GM23338 (cell line): ENCODE results near the gene CSTB.

Source experiments
- CTCF ChIP-seq, 2 experiments: fragments of 200-600 bp in 1 of 2; sonication (generic) in 1 of 2; conservative IDR thresholded peaks; 2 replicates each; pipeline versions ENCODE4 v1.5.1 to v1.6.1; 2016 to 2017; ENCODE audit warnings: antibody characterized with exemption in 2 of 2, low read depth in 2 of 2, mild to moderate bottlenecking in 2 of 2, moderate library complexity in 1 of 2
- ETS1 ChIP-seq: IDR thresholded peaks from 2 replicates; pipeline ENCODE4 v1.6.1; 2016; ENCODE audit warnings: antibody characterized with exemption
- EZH2 ChIP-seq: fragments of 200-600 bp; sonication (generic); IDR thresholded peaks from one replicate; pipeline ENCODE4 v1.8.0; 2017; ENCODE audit warnings: antibody characterized with exemption, mild to moderate bottlenecking, low read depth; ENCODE audit not compliant: unreplicated experiment
- EZH2phosphoT487 ChIP-seq: fragments of 200-600 bp; sonication (generic); IDR thresholded peaks from one replicate; pipeline ENCODE4 v1.8.1; 2018; ENCODE audit warnings: antibody characterized with exemption; ENCODE audit not compliant: unreplicated experiment
- POLR2AphosphoS5 ChIP-seq: IDR thresholded peaks from 2 replicates; pipeline ENCODE4 v1.6.1; 2016; ENCODE audit warnings: antibody characterized with exemption, low read depth
- REST ChIP-seq: IDR thresholded peaks from one replicate; pipeline ENCODE4 v1.6.1; 2018; ENCODE audit warnings: antibody characterized with exemption; ENCODE audit not compliant: unreplicated experiment

DNA sequence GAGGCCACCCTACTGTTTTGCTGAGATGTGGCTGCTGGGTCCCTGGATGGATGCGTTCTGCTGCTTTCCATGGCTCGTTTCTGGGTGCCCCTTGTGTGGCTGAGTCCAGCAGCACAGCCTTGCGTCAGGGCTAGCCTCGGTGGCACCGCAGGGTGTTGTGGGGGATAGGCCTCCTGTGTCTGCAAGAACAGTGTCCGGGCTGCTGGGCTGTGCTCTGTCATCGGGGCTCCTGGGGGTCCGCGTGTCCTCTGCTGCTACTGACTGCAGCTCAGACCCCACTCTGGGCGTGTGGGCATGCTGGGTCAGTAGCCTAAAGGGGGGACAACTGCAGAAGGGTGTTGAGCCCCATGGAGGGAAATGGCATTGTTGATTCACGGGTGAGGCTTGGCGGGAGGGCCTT, 18.2 kb upstream of the CSTB start:
- TF ChIP-seq CTCF (conservative IDR thresholded peaks at IDR 0.05; ENCODE audit: low read depth in 2 of 2) (no peak), EZH2 (no peak), EZH2phosphoT487 (no peak), POLR2AphosphoS5 (no peak), REST (no peak), ETS1 (no peak)
